Tibial nerve (tissue), 4 donors: Measurements from ENCODE around the gene CEACAM19.

ENCODE experiments used
- EP300 ChIP-seq, 2 donors: sonication (generic); formaldehyde crosslinking; IDR thresholded peaks; one replicate each; pipeline ENCODE4 v1.6.1; 2017; ENCODE audit warnings: antibody characterized with exemption in 2 of 2, mild to moderate bottlenecking in 1 of 2
- POLR2A ChIP-seq, 2 donors: fragments of 450-650 bp; IDR thresholded peaks; one replicate each; pipeline ENCODE4 v1.6.1; 2017; ENCODE audit warnings: antibody characterized with exemption in 2 of 2, mild to moderate bottlenecking in 2 of 2, moderate library complexity in 2 of 2
- TF ChIP-seq, protein P1 (sequence below), 5 experiments: fragments of 200-600 bp in 3 of 5; fragments of 450-650 bp in 2 of 5; sonication (generic) in 3 of 5; IDR thresholded peaks; one replicate each; pipeline ENCODE4 v1.5.1; 2016 to 2019; ENCODE audit warnings: antibody characterized with exemption in 5 of 5, mild to moderate bottlenecking in 3 of 5, moderate library complexity in 2 of 5

GRCh38 chr19:44701228-44701627 lies 29.9 kb downstream of the CEACAM19 start:
- no peak for TF ChIP-seq POLR2A (IDR thresholded peaks at IDR 0.05)
- TF ChIP-seq, protein P1, sequence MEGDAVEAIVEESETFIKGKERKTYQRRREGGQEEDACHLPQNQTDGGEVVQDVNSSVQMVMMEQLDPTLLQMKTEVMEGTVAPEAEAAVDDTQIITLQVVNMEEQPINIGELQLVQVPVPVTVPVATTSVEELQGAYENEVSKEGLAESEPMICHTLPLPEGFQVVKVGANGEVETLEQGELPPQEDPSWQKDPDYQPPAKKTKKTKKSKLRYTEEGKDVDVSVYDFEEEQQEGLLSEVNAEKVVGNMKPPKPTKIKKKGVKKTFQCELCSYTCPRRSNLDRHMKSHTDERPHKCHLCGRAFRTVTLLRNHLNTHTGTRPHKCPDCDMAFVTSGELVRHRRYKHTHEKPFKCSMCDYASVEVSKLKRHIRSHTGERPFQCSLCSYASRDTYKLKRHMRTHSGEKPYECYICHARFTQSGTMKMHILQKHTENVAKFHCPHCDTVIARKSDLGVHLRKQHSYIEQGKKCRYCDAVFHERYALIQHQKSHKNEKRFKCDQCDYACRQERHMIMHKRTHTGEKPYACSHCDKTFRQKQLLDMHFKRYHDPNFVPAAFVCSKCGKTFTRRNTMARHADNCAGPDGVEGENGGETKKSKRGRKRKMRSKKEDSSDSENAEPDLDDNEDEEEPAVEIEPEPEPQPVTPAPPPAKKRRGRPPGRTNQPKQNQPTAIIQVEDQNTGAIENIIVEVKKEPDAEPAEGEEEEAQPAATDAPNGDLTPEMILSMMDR (IDR thresholded peaks at IDR 0.05), result no peak
- TF ChIP-seq EP300 (IDR thresholded peaks at IDR 0.05), result no peak
